Ascending aorta (tissue), 2 donors: ENCODE results near the gene RAP1GAP2. TPM values are rescaled to one million over a fixed set of nuclear protein-coding genes. Genes with fewer than 3 reads are reported as not detected.
A peak's percentile ranks its signal among the peaks of the same experiment; 100 is the strongest.

Experiments used
- DNase-seq, 2 donors: peaks; one replicate each; pipeline ENCODE4 v3.0.0-alpha.2; 2019; ENCODE audit warnings: low spot score in 2 of 2
- H3K27ac ChIP-seq, 2 donors: fragments of 200-600 bp; sonication (generic); one replicate each; pipeline ENCODE4 v1.5.1; 2016 to 2017; ENCODE audit warnings: mild to moderate bottlenecking in 1 of 2
- H3K27me3 ChIP-seq: fragments of 200-600 bp; sonication (generic); one replicate; pipeline ENCODE4 v1.5.1; 2017
- H3K36me3 ChIP-seq, 2 donors: fragments of 200-600 bp; sonication (generic); one replicate each; pipeline ENCODE4 v1.5.1; 2016
- H3K4me1 ChIP-seq, 2 donors: fragments of 200-600 bp; sonication (generic); one replicate each; pipeline ENCODE4 v1.5.1; 2016 to 2017; ENCODE audit warnings: mild to moderate bottlenecking in 1 of 2
- H3K4me3 ChIP-seq, 2 donors: fragments of 200-600 bp; sonication (generic); one replicate each; pipeline ENCODE4 v1.5.1; 2016 to 2017; ENCODE audit warnings: mild to moderate bottlenecking in 1 of 2
- H3K9me3 ChIP-seq, 2 donors: fragments of 200-600 bp; sonication (generic); one replicate each; pipeline ENCODE4 v1.5.1; 2016
- intact Hi-C: fragments of 100-400 bp; cut with DNase I; formaldehyde crosslinking; loops from one replicate; pipeline ENCODE4 v1.15.1; 2023
- total RNA-seq: library from RNA; depleted of rRNA; stranded (reverse); fragments of >200 nt; gene quantifications from one replicate; pipeline ENCODE4 v1.1.0, GENCODE V29; 2016
- TF ChIP-seq, protein P1 (sequence below), 3 experiments: fragments of 200-600 bp in 2 of 3; fragments of 450-650 bp in 1 of 3; sonication (generic) in 2 of 3; IDR thresholded peaks; one replicate each; pipeline ENCODE4 v1.5.1; 2016 to 2019; ENCODE audit warnings: antibody characterized with exemption in 3 of 3, mild to moderate bottlenecking in 1 of 3, moderate library complexity in 1 of 3

The RAP1GAP2 gene
- 1.6 TPM for total RNA-seq

DNA sequence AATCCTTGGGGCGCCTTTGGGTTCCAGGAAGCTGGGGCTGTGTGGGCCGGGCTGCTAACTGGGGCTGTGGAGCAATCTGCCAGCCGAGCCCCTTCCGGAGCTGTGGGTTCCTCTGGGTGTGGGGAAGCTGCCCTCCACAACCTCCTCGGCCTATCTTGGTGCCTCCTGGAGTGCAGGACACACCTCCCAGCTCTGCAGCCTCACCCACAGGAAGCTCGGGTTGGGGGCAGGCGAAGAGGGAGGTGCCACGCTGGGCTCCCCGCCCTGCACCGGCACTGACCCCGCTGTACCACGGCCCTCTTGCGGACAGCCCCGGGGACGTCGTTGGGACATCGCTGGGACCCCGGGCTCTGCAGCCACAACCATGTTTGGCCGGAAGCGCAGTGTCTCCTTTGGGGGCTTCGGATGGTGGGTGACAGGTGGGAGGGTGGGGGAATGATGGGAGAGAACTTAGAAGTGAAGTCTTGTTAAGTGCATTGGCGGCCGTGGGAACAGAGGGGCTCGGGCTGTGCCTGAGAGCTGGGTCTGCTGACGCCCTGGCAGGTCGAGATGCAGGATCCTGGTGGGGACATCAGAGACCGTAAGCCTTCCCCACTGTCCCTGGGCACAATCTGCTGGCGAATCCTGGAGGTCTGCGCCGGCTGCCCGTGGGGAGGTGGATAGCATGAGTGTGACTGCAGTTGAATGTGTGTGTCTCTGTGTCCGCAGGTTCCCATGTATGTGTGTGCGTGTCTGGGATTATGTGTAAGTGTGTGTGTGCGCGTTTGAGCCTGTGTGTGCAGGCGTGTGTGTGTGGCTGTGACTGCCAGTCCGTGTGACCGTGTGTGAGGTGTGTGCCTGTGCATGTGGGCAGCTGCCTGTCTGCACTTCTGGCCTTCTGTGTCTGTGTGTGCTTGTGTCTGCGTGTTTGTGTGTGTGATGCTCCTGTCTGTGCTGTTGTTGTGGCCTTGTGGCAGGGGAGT lies at the start of gene RAP1GAP2:
Gene RAP1GAP2 (plus strand): TSS at position 275 of the 962 bp plus-strand sequence. CDS start 90 bp downstream, at position 365.
- peak in 1 of 2 donors; percentile 80 for DNase-seq
- H3K27me3 ChIP-seq = no peaks in the 10 kb centered on the region
- intact Hi-C loops = no loop called here
- TF ChIP-seq, protein P1, sequence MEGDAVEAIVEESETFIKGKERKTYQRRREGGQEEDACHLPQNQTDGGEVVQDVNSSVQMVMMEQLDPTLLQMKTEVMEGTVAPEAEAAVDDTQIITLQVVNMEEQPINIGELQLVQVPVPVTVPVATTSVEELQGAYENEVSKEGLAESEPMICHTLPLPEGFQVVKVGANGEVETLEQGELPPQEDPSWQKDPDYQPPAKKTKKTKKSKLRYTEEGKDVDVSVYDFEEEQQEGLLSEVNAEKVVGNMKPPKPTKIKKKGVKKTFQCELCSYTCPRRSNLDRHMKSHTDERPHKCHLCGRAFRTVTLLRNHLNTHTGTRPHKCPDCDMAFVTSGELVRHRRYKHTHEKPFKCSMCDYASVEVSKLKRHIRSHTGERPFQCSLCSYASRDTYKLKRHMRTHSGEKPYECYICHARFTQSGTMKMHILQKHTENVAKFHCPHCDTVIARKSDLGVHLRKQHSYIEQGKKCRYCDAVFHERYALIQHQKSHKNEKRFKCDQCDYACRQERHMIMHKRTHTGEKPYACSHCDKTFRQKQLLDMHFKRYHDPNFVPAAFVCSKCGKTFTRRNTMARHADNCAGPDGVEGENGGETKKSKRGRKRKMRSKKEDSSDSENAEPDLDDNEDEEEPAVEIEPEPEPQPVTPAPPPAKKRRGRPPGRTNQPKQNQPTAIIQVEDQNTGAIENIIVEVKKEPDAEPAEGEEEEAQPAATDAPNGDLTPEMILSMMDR (IDR thresholded peaks at IDR 0.05) = no peak
- H3K4me3 ChIP-seq = peak within 1 kb of the TSS in 1 of 2 donors; percentile 32
- H3K9me3 ChIP-seq = no peaks in the 10 kb centered on the region
- no peaks in the 10 kb centered on the region for H3K4me1 ChIP-seq
- no peaks in the 10 kb centered on the region for H3K36me3 ChIP-seq
- H3K27ac ChIP-seq = no peak within 1 kb of the TSS

DNA sequence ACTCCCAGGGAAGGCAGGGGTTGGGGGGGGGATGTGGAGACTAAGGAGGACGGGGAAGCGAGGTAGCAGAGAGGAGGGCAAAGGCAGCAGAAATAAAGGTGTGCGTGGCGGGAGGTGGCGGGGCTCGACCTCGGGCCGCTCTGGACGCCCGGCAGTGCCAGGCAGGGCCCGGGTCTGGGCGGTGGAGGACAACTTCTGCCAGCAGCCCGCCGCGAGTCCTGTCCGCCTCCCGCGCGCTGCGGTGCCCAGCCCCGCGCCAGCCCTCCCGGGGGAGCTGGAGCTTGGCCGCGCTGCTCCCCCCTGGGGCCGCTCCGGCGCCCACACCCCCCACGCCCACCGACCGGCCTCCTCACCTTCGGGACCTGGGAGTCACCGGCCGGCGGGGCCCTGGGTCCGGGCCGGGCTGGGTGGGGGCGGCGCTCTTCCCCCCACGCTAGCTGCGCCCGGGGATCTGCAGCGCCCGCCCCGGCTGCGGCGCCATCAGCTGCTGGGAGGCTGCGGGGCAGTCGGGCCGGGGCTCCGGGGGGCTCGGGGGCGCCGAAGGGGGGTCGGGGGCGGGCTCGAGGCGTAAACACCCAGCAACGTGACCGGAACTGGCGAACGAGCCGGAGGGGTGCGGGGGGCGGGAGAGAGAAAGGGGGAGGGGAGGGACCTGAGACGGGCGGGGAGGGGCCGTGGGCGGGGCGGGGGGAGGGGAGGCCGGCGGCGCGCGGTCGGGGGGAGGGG lies 47.0 kb upstream of the RAP1GAP2 start, which contains the start of gene CCDC92B:
Gene CCDC92B (minus strand): TSS at position 595 of the 726 bp plus-strand sequence. CDS start 14,507 bp downstream, outside the sequence.
- Histone ChIP-seq H3K27me3 (peaks cover 2% of the 10 kb centered on the region), H3K4me3 (peak within 1 kb of the TSS in 1 of 2 donors; percentile 11), H3K4me1 (no peaks in the 10 kb centered on the region), H3K27ac (no peak within 1 kb of the TSS), H3K36me3 (no peaks in the 10 kb centered on the region), H3K9me3 (no peaks in the 10 kb centered on the region)
- no peak for DNase-seq
- TF ChIP-seq, protein P1 (IDR thresholded peaks at IDR 0.05) = no peak
- intact Hi-C loops = no loop called here

DNA sequence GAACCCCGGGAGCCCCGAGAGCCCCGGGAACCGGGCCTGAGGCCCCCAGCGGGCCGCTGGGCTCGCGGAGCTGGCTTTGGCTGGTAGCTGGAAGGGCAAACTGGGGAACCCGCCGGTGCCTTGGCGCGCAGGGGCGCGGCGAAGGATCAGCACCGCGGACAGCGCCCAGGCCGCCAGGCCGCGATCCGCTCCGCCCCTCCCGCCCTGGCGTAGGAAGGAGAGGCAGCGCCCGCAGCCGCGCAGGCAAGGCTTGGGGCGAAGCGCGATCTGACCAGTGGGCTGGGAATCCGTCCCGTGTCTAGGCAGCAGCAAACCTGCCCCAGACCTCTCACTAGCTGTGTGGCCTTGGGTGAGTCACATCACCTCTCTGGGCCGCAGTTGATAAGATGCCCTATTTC lies 46.5 kb upstream of the RAP1GAP2 start:
- peaks cover 2% of the 10 kb centered on the region for H3K27me3 ChIP-seq
- H3K9me3 ChIP-seq = no peaks in the 10 kb centered on the region
- peak overlapping the region in 1 of 2 donors; percentile 11 for H3K4me3 ChIP-seq
- intact Hi-C loops = no loop called here
- no peak overlapping the region for H3K27ac ChIP-seq
- TF ChIP-seq, protein P1 (IDR thresholded peaks at IDR 0.05) = no peak
- H3K4me1 ChIP-seq = no peaks in the 10 kb centered on the region
- H3K36me3 ChIP-seq = no peaks in the 10 kb centered on the region
- DNase-seq = peak in 1 of 2 donors; percentile 74

DNA sequence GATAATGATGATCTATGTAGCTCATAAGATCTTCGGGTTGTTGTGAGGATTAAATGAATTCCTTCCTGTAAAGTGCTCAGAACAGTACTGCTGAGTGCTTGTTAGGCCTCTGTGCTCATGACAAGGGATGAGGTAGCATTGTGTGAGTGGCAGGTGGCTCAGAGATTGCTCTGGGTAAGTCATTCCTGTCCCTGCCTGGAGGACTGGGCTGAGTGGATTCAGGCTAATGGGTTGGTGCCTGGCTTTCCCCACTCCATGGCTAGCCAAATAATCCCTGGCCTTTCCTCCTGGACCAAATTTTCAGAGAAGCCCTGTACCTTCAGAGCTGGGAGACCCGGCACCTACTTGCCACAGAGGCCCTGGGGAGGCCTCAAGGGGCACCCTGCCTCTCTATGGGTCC lies 45.5 kb upstream of the RAP1GAP2 start:
- TF ChIP-seq, protein P1 (IDR thresholded peaks at IDR 0.05) = no peak
- H3K27me3 ChIP-seq = peaks cover 4% of the 10 kb centered on the region
- H3K27ac ChIP-seq = no peak overlapping the region
- H3K36me3 ChIP-seq = no peaks in the 10 kb centered on the region
- H3K9me3 ChIP-seq = no peaks in the 10 kb centered on the region
- intact Hi-C loops = no loop called here
- H3K4me1 ChIP-seq = peaks cover 0 to 1% of the 10 kb centered on the region in 2 donors
- no peak for DNase-seq
- H3K4me3 ChIP-seq = no peak overlapping the region

DNA sequence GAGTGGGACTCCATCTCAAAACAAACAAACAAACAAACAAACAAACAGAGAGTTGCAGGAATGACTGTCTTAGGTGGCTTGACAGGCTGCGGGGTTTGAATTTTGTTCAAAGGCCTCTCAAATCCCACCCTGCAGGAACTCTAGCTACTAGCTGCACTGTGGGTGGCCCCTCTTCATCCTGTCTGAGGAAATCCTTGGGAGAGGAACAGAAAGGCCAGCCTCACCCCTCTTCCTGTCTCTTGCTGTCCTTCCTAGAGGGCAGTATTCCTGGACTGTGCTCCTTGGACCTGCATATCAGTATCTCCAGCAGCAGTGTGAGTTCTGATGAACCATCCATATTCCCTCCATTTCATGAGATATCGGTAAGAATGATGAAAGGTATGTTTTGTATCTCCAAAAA lies 44.7 kb upstream of the RAP1GAP2 start:
- intact Hi-C loops = no loop called here
- Histone ChIP-seq H3K27ac (no peak overlapping the region), H3K27me3 (peaks cover 9% of the 10 kb centered on the region), H3K4me3 (no peak overlapping the region), H3K9me3 (no peaks in the 10 kb centered on the region), H3K36me3 (no peaks in the 10 kb centered on the region), H3K4me1 (peaks cover 3 to 4% of the 10 kb centered on the region in 2 donors)
- DNase-seq = no peak
- TF ChIP-seq, protein P1 (IDR thresholded peaks at IDR 0.05) = no peak
